Stimulated activated naive CD4-positive, alpha-beta T cell treated with Interleukin-2 at 50 U/mL for 16 hours (primary cell): ENCODE data around the gene LPA.
"Not testable (repeated sequence)": the region's sequence is repeated elsewhere in the genome, so short reads cannot be mapped to it uniquely, and the experiment has no call there.

Experiments
- DNase-seq: peaks from one replicate; lab custom pipeline; 2025; lab: John Stamatoyannopoulos, UW

LPA gene

GRCh38 chr6:160661216-160661615 is 2.9 kb downstream of the LPA start:
- no peak for DNase-seq

GRCh38 chr6:160659562-160659961 is 4.5 kb downstream of the LPA start:
- no peak for DNase-seq

GRCh38 chr6:160634706-160635105 is 29.4 kb downstream of the LPA start:
- no peak for DNase-seq

- no peak for DNase-seq
Observed at GRCh38 chr6:160595838-160596832, 67.9 kb downstream of the LPA start.

- DNase-seq: not testable (repeated sequence)
Observed at GRCh38 chr6:160595297-160595696, 68.8 kb downstream of the LPA start.

- DNase-seq: no peak
Observed at GRCh38 chr6:160586374-160586773, 77.7 kb downstream of the LPA start.

- DNase-seq: no peak
Observed at GRCh38 chr6:160583794-160584193, 80.3 kb downstream of the LPA start.

- no peak for DNase-seq
Observed at GRCh38 chr6:160581406-160581805, 82.7 kb downstream of the LPA start.

- DNase-seq: not testable (repeated sequence)
Observed at GRCh38 chr6:160578515-160578914, 85.6 kb downstream of the LPA start.

GRCh38 chr6:160573943-160574342 is 90.1 kb downstream of the LPA start:
- DNase-seq: no peak

GRCh38 chr6:160571201-160571600 is 92.9 kb downstream of the LPA start:
- not testable (repeated sequence) for DNase-seq

- DNase-seq: no peak
Observed at GRCh38 chr6:160544802-160545201, 119.3 kb downstream of the LPA start.

- no peak for DNase-seq
Observed at GRCh38 chr6:160535270-160535669, 128.8 kb downstream of the LPA start.

GRCh38 chr6:160534050-160534696 is 129.9 kb downstream of the LPA start:
- peak; percentile 33 for DNase-seq

- no peak for DNase-seq
Observed at GRCh38 chr6:160532315-160532714, 131.8 kb downstream of the LPA start.

GRCh38 chr6:160531826-160532225 is 132.2 kb downstream of the LPA start:
- DNase-seq: no peak

GRCh38 chr6:160529524-160529923 is 134.6 kb downstream of the LPA start:
- DNase-seq: not testable (repeated sequence)

- peak; percentile 7 for DNase-seq
Observed at GRCh38 chr6:160523223-160523622, 140.9 kb downstream of the LPA start.

GRCh38 chr6:160520043-160520904 is 143.8 kb downstream of the LPA start:
- peak; percentile 72 for DNase-seq

- DNase-seq: no peak
Observed at GRCh38 chr6:160519603-160520042, 144.5 kb downstream of the LPA start.

GRCh38 chr6:160519133-160519532 is 144.9 kb downstream of the LPA start:
- no peak for DNase-seq

- DNase-seq: no peak
Observed at GRCh38 chr6:160513836-160514235, 150.2 kb downstream of the LPA start.
